GM12801 (cell line): Measurements from ENCODE around the gene PTBP3.

Experiments used
- TF ChIP-seq, protein P1 (sequence below): IDR thresholded peaks from one replicate; pipeline ENCODE4 v1.5.1; 2011; ENCODE audit warnings: control low read depth; ENCODE audit not compliant: insufficient read length; ENCODE audit errors: extremely low read depth

The PTBP3 gene

DNA sequence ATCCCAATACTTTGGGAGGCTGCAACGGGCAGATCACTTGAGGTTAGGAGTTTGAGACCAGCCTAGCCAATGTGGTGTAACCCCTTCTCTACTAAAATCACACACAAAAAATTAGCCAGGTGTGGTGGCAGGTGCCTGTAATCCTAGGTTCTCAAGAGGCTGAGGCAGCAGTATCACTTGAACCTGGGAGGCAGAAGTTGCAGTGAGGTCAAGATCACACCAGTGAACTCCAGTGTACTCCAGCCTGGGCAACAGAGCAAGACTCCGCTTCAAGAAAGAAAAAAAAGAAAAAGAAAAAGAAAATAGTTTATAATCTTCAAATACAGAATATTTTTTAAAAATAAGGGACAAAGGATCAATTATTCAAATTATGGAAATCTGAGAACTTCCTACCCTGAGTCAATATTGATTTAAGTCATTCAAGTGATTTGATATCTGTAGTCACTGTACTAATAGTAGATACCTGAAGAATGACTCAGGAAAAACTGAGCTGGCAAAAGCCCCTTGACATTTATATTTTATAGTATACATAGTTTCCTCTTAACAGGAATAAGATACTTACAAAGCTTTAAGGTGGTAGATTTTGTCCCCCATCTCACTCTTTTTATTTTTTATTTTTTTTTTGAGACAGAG is 61.8 kb downstream of the PTBP3 start:
- TF ChIP-seq, protein P1, sequence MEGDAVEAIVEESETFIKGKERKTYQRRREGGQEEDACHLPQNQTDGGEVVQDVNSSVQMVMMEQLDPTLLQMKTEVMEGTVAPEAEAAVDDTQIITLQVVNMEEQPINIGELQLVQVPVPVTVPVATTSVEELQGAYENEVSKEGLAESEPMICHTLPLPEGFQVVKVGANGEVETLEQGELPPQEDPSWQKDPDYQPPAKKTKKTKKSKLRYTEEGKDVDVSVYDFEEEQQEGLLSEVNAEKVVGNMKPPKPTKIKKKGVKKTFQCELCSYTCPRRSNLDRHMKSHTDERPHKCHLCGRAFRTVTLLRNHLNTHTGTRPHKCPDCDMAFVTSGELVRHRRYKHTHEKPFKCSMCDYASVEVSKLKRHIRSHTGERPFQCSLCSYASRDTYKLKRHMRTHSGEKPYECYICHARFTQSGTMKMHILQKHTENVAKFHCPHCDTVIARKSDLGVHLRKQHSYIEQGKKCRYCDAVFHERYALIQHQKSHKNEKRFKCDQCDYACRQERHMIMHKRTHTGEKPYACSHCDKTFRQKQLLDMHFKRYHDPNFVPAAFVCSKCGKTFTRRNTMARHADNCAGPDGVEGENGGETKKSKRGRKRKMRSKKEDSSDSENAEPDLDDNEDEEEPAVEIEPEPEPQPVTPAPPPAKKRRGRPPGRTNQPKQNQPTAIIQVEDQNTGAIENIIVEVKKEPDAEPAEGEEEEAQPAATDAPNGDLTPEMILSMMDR = no peak

DNA sequence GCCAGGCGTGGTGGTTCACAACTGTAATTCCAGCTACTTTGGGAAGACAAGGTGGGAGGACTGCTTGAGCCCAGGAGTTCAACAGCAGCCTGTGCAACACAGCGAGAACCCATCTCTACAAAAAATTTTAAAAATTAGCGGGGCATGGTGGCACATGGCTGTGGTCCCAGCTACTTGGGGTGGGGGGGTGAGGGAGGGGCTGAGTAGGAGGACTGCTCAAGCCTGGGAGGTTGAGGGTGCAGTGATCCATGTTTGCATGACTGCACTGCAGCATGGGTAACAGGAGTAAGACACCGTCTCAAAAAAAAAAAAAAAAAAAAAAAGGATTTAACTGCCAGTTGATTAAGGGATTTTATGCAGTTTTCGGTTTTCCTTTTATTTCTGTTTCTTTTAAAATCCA is 65.0 kb downstream of the PTBP3 start:
- TF ChIP-seq, protein P1 = no peak

- TF ChIP-seq, protein P1 = no peak
Observed at GRCh38 chr9:112265391-112265790, 68.0 kb downstream of the PTBP3 start.

DNA sequence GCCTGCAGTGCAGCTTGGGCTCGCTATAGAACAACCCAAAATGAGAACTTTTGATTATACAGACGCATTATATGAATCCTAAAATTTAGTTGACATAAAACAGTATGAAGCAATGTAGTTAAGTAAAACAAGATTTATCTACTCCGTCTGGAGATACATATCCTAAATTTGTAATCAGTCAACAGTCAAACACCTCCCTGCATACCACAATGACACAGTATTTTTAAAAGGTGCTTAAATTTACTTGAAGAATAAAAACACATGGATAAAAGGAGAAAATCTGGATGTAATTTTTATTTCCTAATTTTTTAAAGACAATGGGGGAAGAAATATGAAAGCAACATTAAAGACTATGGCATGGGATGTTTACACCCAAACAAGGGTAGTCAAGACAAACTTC is 70.8 kb downstream of the PTBP3 start:
- TF ChIP-seq, protein P1 = no peak

- TF ChIP-seq, protein P1 = no peak
Observed at GRCh38 chr9:112261133-112261532, 72.3 kb downstream of the PTBP3 start.

DNA sequence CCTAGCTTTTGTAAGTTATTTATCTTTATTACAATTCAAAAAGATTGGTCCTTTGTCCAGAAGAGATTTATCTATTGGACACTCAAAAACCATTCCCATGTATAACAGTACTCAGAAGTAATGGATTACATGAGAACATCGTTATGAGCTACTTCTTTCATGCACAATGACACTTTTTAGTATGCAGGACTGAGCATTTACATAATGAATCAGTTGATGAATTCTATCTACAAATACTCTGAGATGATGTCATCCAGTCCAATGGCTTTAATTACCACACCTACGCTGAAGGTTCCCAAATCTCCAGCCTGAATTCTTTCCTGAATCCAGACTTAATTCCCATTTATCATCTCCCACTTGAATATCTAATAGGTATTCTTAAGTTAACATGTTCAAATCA is 75.3 kb downstream of the PTBP3 start:
- TF ChIP-seq, protein P1 = no peak

DNA sequence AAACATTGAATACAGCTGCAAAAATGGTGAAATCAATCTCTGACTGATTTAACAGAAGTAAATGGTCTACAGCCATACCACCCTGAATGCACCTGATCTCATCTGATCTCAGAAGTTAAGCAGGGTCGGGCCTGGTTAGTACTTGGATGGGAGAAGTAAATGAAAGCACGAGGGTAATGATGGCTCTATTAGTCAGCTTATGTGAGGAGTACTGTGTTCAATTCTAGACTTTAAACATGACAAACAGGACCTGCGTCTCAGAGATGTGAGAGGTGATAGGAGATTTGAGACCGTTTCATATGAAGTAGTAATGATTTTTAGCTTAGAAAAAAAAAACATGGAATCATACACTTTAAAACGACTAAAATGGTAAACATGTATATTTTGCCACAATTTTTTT is 81.2 kb downstream of the PTBP3 start:
- TF ChIP-seq, protein P1 = no peak
